Measurements from ENCODE around the gene RSRC1.
"Not testable (repeated sequence)": the region's sequence is repeated elsewhere in the genome, so short reads cannot be mapped to it uniquely, and the experiment has no call there.

The RSRC1 gene

DNA sequence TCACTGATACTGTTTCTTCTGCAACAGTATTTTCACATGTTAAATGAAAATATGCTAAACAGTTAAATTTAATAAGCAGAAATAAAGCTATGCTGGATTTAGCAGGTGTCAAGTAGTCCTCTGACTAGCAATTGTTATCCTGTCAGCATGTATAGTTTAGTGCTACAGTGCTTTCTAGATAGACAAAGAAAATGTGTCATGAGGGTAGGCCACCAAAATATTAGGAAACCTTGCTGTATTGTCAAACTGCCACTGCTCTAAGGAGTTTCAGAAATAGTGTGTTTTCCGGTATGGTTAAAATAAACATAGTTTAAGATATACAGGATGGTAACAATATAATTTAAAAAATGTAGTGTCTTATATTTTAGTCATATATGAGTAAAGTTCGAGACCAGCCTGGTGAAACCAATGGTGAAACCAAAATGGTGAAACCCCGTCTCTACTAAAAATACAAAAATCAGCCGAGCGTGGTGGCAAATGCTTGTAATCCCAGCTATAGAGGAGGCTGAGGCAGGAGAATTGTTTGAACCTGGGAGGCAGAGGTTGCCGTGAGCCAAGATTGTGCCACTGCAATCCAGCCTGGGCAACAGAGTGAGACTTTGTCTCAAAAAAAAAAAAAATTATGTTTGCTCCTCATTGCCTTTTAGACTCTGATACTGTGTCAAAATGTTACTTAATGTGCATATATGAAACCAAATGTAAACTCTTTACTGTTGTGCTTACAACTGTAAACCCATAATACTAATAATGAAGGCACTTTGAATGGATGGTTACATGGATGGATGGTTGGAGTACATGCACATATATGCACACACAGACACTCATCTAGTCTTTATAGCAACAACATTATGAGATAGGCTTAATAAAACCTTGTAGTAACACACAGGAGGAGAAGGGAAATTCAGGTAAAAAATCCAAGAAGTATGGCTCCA is 204.8 kb downstream of the RSRC1 start:
- no peak for DNase-seq (ENCODE audit: low read depth, low spot score)

DNA sequence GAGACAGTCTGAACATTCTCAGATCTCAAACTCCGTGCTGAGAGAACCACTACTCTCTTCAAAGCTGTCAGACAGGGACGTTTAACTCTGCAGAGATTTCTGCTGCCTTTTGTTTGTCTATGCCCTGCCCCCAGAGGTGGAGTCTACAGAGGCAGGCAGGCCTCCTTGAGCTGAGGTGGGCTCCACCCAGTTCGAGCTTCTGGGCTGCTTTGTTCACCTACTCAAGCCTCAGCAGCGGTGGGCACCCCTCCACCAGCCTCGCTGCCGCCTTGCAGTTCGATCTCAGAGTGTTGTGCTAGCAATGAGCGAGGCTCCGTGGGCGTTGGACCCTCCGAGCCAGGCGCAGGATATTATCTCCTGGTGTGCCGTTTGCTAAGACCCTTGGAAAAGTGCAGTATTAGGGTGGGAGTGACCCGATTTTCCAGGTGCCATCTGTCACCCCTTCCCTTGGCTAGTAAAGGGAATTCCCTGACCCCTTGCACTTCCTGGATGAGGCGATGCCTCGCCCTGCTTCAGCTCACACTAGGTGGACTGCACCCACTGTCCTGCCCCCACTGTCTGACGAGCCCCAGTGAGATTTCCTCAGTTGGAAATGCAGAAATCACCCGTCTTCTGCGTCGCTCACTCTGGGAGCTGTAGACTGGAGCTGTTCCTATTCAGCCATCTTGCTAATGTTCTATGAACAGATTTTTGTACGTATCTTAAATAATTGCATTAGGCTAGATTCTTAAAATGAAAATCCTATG is 220.0 kb downstream of the RSRC1 start:
- DNase-seq (ENCODE audit: low read depth, low spot score), result not testable (repeated sequence)

DNA sequence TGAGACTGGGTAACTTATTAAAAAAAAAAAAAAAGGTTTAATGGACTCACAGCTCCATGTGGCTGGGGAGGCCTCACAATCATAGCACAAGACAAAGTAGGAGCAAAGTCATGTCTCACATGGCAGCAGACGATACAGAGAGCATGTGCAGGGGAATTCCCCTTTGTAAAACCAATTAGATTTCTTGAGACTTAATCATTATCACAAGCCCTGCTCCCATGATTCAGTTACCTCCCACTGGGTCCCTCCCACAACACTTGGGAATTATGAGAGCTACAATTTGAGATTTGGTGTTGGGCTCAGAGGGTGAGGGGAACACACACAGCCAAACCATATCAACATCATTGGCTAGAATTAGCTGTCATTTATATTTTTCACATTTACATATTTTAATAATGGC is 221.0 kb downstream of the RSRC1 start:
- no peak for DNase-seq (ENCODE audit: low read depth, low spot score)

DNA sequence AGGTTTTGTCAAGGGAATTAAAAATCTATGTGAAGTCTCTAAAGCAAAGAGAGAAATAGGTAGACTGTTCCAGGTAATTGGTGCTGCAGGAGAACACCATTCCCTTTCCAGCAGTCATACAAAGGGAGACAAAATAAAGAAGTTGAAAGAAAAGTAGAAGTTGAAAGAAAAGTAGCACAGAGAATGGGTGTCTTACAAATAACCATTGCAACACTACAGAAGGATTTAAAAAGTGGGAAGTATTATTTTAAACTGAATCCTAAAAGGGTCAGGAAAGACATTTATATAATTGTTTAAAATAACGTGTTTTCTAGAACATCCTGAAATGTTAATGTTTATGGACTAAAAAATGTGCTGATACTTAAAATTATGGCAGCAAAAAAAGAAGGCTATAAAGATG is 223.8 kb downstream of the RSRC1 start:
- DNase-seq (ENCODE audit: low read depth, low spot score), result no peak

DNA sequence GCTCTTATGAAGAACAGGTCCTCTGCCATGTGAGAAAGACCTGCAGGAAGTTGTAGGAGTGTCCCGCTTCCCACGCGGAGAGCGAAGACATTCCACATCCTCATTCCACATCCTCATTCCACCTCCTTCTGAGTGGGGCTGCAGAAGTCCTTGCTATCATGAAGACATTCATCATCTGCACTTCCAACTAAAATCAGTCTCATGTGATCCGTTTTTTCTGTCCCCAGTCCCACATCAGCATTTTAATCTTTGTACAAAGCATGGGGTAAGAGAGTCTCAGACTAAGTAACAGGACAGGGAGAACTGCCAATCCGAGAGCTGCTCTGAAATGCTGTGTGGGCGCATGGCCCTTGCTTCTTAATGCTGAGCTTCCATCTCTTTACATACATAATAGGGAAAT is 227.2 kb downstream of the RSRC1 start:
- no peak for DNase-seq (ENCODE audit: low read depth, low spot score)

DNA sequence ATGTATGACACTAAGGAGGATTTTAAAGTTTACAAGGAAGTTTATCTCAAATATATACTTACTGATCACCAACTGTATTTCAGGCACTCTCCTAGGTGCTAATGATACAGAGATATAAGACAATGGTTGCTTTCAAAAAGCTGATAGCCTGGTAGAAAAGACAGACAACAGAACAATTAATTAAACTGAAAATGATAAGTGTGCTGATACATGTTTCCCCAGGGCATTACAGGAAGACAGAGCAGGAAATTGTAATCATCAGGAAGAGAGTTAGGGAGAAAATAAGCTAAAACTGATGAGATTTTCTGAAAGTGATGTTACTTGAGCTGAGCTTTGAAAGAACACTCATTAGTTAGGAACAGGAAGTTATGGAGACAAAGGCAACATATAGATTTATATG is 229.7 kb downstream of the RSRC1 start:
- no peak for DNase-seq (ENCODE audit: low read depth, low spot score)

DNA sequence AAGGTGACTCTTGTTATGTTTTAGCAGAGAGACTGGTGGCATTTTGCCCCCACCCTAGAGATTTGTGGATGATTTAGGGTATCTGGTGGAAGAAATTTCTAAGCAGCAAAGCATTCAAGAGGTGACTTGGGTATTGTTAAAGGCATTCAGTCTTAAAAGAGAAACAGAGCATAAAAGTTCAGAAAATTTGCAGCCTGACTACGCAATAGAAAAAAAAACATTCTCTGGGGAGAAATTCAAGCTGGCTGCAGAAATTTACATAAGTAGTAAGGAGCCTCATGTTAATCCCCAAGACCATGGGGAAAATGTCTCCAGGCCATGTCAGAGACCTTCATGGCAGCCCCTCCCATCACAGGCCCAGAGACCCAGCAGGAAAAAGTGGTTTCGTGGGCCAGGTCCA is 231.1 kb downstream of the RSRC1 start:
- DNase-seq (ENCODE audit: low read depth, low spot score), result not testable (repeated sequence)

DNA sequence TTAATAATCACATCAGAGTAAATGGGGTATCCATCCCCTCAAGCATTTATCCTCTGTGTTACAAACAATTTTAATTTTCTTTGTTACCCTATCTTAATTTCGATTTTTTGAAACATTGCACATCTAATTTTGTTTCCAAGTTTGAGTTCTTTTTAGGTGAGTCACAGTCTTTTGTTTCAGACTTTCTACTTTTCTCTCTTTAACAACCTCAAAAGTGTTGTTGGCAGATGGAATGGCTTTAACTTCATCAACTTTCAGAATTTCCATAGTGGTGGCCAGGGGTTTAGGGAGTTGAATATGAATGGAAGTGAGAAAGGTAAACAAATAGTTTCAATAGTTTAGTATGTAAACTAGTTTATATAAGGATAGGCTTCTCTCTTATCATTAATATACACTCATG is 238.1 kb downstream of the RSRC1 start:
- no peak for DNase-seq (ENCODE audit: low read depth, low spot score)

DNA sequence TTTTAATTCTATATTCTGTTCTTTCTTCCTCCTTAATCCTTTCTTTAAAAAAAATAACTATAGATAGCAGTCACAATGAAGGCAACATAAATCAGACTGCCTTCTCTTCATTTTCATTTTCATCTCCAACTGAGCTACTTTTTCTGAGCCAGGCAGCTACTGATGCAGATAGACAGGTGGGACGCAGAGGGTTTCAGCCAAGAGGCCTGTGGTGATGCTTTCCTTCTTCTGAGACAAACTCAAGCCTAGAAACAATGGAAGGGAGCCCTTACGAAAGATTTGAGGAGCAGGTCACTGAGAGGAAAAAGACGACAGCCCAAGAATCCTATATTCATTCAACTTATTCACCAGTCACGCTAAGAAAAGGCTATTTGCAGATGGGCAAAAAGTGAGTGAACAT is 241.1 kb downstream of the RSRC1 start:
- DNase-seq (ENCODE audit: low read depth, low spot score), result no peak

DNA sequence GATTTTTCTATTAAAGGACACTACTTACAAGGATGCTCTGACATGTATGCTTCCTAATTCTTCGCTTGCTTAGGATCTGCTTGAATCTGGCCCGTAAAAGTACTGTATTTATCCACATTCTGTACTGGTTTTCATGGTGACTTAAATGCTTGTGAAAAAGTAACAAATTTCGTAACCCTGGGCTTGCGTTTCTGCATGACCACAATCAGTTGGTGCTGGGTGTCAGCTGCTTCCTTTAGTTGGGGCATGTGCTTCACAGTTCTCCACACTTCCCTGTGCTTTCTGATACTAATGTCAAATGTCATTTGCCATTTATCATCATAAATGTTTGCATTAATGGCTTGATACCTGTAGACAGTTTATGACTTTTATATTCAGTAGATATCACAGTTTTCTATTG is 242.7 kb downstream of the RSRC1 start:
- DNase-seq (ENCODE audit: low read depth, low spot score), result no peak

DNA sequence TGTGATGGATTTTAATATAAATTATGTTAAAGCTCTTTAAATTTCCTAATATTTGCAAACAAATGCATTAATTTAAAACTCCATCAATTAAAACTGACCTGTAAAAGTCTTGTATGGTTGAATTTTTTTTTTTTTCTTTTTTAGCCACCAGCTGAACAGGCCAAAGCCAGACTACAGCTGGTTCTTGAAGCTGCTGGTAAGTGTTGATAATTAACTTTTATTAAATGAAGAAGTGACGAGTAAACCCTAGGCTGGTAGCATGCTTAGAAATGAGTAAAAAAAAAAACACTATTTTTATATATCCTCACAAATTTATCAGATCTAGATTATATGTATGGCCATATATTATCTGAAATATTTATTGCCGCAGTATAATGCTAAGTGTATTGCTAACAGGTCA is 244.8 kb downstream of the RSRC1 start:
- no peak for DNase-seq (ENCODE audit: low read depth, low spot score)

DNA sequence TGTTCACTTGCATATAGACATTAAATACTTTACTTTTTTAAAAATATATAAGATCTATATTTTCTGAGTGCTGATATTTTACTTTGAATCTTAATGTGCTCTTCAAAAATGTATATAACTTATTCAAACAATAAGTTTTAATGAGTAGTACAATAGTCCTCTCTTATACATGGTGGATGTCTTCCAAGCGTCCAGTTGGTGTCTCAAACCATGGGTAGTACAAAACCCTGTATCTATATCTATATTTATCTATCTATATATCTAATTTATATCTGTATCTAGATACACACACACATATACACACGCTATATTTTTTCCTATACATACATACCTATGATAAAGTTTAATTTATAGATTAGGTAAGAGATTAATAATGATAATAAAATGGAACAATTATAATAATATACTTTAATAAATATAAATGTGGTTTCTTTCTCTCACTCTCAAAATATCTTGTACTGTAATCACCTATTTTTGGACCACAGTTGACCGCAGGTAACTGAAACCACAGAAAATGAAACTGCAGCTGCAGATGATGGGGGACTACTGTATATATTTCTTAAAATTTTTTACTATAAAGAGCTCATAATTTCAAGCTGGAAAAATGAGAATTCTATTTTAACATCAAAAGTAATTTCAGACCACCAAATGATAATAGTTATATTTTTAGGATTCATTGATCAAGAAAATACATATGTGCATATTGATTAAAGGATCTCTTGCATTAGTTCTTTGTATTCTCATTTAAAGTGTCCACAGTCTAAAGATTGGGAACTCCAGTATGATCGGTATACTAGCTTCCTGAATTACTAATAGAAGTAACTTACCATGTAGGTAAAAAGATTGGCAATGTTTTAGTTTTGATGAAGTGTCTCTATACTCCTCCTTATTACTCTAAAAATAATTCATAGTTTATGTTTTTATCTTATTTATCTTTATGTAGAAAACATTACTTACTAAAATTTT is 246.0 kb downstream of the RSRC1 start:
- no peak for DNase-seq (ENCODE audit: low read depth, low spot score)

DNA sequence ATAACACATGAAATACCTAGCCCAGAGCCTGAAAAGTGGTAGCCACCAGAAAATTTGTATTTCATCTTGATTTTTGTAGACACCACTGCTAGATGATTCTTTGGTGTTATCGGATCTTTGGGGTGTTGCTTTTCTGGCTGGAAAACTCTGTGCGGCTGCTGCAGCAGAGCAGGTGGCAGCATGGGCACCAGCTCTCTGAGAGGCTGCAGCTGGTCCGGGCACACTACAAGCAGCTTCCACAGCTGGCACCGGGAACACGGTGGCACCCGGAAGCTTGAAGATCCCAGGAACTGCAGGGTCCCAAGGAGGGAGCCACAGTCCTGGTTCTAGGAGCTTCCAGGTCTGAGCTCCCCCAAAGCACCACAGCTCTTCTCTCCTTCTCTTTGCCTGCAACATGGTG is 249.4 kb downstream of the RSRC1 start:
- DNase-seq (ENCODE audit: low read depth, low spot score), result no peak

DNA sequence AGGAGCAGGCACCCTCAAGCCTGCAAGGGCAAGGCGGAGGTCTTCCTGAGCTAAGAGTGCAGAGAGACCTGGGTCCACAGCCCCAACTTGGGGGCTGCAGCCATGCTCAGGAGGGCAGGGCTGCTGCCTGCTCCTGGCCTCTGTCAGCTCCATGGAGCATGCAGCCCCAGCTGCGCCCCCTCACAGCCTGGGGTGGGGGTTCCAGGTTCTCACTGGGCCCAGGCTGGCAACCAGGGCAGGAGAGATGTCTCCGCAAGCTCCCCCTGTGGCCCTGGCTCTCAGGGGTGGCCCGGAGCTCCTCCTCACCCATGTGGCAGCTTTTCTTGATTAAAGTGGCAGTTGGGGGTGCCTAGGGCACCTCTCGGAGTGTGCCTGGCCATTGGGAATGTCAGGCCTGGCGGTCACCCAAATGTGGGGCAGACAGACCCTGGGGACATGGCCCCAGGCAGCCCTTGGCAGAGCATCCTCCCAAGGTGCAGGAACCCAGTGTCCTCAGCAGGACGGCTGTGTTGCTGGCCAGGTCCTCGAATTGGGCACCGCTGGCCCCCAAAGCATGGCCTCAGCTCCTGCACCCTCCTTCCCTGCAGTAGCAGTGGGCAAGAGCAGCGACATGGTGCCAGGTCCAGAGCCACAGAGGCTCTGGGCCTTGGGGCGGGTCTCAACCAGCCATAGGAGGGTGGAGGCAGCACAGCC is 251.0 kb downstream of the RSRC1 start:
- no peak for DNase-seq (ENCODE audit: low read depth, low spot score)

DNA sequence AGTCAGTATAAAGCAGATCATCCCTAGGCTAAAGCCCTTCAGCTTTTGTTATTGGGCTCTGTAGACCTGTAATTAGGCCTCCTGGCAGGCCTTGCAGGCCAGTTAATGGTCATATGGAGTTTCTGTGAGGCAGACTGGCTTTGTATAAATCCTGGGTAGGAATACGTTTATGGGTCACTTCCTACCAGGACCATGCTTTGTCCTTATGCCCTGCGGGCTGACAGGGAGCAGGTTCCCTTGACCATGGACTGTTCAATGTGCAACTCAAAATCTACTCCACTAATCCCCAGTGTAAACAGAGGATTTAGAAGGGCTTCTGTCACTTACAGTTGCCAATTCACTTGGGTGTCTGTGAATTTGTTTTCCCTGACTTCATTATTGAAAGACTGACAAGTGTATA is 258.4 kb downstream of the RSRC1 start:
- DNase-seq (ENCODE audit: low read depth, low spot score), result no peak

DNA sequence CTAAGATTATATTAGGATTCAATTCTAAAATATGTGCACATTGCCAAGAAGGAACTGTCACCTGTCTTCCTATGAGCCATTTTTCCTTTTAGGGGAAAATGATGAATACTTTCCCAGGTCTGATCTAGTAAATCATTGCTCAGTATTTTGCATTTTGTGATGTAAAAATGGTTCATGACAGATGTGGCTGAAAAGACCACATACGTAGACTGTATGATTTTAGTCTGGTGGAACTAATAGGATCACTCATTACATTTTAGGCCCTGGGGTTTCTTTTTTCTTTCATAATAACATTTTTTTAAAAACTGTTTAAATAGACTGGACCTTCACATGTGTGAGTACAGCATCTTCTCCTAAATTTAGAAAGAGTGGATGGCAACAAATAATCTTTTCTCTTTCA is 259.4 kb downstream of the RSRC1 start:
- DNase-seq (ENCODE audit: low read depth, low spot score), result no peak

DNA sequence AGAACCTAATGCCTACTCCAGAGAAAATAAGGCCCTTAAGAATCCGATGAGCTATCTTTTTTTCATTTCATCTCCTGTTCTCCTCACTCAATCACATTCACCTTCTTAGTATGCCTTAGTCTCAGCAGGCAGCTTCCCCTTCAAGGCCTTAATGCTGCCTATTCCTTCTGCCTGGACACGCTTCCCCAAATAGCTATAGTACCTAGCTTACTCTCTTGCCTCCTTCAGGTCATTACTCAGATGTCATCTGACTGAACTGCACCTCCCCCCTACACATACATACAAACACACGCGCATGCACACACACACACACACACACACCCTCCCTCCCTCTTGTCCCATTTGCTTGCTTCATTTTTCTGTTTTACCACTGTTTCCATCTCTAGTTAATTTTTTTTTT is 269.6 kb downstream of the RSRC1 start:
- DNase-seq (ENCODE audit: low read depth, low spot score), result no peak

DNA sequence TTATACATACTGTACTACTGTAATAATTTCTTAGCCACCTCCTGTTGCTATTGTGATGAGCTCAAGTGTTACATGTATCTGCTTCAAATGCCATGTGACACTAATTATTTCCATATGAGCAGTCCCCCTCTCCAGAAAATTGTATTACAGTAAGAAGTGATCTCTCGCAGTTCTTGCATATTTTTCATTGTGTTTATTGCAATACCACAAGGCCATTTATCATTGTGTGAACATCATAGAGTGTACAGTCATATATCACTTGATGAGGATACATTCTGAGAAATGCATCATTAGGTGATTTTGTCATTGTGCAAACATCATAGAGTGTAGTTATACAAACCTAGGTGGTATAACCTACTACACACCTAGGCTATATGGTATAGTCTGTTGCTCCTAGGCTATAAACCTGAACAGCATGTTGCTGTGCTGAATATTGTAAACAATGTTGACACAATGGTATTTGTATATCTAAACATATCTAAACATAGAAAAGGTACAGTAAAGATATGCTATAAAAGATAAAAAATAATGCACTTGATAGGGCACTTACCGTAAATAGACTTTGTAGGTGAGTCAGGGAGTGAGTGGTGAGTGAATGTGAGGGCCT is 271.5 kb downstream of the RSRC1 start:
- DNase-seq (ENCODE audit: low read depth, low spot score), result no peak

DNA sequence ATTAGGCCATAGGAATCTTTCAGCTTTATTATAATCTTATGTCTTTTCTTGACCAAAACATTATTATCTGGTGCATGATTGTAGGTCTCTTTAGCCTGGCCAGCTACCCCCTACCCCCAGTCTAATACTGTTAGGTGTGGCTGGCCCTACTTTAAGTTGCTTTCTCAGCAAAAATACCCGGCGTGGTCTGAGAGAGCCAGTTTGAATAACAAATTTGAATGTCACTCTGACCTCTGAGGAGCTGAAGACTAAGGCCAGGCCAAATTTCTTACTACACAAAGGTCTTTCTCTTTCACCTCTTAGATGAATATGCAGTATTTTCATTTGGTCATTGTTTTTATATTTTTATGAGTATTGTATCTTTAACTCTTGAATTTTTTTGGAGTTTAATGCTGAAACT is 272.6 kb downstream of the RSRC1 start:
- no peak for DNase-seq (ENCODE audit: low read depth, low spot score)

DNA sequence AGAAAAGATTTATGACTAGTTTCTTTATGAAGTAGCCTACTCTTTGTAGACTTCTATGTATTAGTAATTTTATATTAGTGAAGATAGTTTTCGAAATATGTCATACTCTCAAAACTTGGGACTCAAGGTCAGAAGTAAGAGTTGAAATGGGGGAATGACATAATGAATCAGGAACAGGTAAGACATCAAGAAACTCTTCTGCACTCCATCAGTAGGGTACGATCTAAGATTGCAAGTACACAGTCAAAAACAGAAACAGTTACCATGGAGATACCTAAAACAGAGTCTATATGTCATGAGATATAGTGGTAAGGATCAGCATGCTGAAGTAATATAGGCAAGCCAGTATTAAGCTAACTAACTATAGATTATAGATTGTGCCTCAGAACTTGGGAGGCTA is 274.1 kb downstream of the RSRC1 start:
- DNase-seq (ENCODE audit: low read depth, low spot score), result no peak

DNA sequence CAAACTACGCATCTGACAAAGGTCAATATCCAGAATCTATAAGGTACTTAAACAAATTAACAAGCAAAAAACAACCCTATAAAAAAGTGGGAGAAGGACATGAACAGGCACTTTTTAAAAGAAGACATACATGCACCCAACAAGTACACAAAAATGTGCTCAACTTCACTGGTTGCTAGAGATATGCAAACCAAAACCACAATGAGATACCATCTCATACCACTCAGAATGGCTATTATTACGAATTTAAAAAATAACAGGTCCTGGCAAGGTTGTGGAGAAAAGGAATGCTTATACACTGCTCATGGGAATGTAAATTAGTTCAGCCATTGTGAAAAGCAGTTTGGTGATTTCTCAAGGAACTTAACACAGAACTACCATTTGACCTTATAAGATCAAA is 285.5 kb downstream of the RSRC1 start:
- no peak for DNase-seq (ENCODE audit: low read depth, low spot score)
